HG03521 (cell line): ENCODE results near the gene MT1E.
"Not testable (repeated sequence)": the region's sequence is repeated elsewhere in the genome, so short reads cannot be mapped to it uniquely, and the experiment has no call there.

Experiments used
- ATAC-seq: cut with Tn5 transposase; IDR thresholded peaks from one replicate; pipeline ENCODE4 v1.9.1; 2021; ENCODE audit warnings: mild to moderate bottlenecking, moderate library complexity; ENCODE audit not compliant: unreplicated experiment

Gene MT1E

DNA sequence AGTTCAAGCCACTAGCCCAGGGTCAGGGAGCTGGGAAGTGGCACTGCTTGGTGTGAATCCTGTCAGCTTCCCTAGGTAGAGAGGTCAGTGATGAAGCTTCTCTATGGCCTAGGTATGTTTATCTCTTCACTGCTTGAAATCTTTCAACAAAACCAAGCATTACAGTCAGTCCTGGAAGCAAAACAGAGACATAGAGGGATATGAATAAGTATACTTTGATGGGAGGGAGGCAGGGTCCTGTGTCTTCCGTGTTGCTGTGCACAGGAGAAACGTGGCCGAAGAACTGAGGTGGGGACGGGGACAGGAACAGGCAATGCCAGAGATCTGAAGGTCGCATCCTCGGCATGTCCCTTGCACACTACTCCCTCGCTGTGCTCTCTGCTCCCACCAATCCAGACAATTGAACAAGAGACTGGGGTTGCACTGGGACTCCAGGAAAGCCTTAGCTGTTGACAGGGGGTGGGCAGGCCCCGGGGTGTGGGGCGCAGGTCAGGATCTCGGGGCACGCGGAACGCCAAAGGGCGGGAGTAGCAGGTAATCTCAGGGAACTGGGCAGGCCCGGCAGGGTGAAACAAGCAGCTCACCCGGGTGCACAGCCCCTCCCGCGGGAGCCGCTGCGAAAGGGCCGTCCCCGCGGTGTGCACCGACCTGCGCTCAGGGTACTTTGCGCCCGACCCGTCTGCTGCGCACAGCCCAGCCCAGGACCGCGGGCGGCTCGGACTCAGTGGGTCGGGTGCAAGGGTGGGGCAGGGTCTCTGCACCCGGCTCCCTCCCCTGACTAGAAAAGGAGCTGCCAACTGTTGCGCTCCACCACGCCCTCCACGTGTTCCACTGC is 43.6 kb downstream of the MT1E start, which contains the start of gene MT1H:
Gene MT1H (plus strand): TSS at position 810 of the 835 bp plus-strand sequence. CDS start 71 bp downstream, outside the sequence.
- no peak for ATAC-seq

DNA sequence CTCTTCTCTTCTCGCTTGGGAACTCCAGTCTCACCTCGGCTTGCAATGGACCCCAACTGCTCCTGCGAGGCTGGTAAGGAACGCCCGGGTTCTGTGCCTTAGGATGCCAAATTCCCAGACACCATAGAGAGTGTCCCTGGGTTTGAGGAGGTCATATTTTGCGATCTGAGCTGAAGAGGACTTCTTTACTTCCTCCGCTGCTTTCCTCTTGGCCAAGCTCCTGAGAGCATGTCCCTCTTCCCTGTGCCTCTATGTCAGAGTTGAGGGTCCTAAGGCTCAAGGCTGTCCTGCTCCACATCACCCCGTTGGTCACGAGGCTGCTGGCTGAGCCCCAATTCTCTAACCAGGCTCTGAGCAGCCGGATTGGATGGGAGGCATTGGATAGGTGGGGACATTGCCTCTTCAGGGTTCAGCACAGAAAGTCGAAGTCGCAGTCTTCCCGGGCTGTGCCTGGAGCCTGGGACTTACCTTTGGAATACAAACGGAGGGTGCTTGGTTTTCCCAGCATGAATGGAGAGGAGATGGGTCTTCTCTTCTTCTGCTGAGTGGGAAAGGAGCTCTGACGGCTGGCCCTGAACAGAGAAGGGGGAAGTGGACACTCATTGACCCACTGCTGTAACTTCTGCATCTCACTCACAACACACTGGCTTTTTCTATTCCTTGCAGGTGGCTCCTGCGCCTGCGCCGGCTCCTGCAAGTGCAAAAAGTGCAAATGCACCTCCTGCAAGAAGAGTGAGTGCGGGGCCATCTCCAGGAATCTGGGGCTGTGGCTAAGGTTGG is 44.4 kb downstream of the MT1E start:
- no peak for ATAC-seq

DNA sequence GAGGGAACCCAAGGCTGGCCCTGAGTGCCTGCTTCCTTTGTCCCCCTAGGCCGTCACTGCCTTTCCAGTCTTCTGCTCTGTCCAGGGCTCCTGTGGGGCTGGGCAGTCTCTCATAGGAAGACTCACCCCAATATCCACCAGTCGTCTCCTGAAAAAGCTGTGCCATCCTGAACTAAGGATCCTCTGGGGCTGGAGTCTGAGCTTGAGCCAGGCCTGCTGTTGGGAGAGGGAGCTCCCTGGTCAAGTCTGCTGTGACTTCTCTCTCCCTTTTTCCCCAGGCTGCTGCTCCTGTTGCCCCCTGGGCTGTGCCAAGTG is 45.0 kb downstream of the MT1E start:
- no peak for ATAC-seq

DNA sequence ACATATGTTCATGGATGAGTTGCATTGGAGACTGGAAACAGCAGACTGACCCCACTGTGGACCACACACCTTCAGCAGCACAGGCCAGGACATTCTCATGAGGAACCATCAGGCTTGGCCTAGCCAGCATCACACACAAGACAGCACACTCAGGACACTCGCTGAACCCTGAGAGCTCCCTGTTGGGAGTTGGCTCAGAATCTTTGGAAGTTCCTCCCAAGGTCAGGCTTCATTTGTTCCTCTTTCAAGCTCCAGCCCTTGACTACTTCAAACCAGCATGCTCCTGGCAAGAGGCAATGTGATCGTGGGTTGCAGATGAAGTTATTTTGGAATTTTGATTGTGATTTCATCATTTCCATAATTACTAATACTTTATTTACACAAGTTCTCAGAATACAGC is 46.1 kb downstream of the MT1E start:
- not testable (repeated sequence) for ATAC-seq

DNA sequence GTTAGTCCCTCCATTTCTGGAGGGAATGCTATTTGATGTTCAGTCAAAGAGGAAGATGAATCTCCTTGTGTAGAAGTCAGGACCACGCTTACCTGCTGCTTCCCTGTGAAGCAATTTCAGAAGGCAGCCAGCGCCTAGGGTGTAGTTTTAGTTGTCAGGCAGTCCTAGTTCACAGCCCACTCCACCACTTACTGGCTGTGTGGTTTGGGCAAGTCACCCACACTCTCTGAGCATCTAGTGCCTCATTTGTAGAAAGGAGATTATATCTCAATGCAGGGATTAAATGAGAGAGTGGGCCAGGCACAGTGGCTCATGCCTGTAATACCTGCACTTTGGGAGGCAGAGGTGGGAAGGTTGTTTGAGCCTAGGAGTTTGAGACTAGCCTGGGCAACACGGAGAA is 46.6 kb downstream of the MT1E start:
- not testable (repeated sequence) for ATAC-seq

DNA sequence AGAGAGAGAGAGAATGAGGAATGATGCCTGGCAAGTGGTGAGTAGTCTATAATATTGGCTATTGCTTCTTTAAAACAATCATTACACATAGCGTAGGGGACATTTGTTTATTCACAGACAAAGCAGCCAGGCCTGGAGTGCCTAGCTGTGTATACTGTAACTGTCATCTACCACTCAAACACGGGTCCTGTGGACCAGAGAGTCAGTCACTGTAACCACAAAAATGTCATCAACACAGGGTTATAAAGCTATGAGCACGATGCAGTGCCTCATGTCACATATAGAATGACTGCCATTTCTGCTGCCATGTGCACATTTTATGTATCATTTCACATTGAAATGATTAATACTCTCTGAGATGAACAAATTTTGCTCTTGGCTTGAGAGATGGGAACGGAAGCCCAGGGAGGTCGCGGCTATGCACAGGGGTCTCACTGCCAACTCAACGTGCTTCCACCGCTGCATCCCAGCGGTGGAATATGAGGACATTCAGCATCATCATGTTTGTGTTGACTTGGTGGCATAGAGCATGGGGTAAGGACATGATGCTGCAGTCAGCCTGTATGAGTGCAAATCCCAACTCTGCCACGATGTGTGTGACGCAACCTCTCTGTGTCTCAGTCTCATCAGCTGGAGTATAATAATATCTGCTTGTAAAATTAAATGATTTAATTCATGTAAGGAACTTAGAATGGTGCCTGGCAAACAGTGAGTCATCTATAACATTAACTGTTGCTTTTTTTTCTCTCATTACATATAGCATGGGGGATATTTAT is 47.4 kb downstream of the MT1E start:
- no peak for ATAC-seq

DNA sequence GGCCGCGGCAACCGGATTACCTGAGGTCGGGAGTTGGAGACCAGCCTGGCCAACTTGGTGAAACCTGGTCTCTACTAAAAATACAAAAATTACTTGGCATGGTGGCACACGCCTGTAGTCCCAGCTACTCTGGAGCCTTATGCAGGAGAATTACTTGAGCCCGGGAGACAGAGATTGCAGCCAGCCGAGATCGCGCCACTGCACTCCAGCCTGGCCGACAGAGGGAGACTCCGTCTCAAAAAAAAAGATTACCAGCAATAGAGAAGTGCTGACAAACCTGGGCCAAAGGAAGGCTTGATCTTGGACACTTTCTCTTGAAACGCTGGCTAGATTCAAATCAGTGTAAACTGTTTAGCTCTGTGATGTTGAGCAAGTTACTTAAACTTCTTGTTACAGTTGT is 48.3 kb downstream of the MT1E start:
- ATAC-seq, result no peak

DNA sequence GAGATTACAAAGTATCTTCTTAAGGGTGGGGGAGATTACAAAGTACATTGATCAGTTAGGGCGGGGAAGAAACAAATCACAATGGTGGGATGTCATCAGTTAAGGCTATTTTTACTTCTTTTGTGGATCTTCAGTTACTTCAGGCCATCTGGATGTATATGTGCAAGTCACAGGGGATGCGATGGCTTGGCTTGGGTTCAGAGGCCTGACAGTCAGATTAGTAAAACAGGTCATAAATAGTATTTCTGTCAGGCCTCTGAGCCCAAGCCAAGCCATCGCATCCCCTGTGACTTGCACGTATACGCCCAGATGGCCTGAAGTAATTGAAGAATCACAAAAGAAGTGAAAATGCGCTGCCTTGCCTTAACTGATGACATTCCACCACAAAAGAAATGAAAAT is 49.0 kb downstream of the MT1E start:
- ATAC-seq, result not testable (repeated sequence)

DNA sequence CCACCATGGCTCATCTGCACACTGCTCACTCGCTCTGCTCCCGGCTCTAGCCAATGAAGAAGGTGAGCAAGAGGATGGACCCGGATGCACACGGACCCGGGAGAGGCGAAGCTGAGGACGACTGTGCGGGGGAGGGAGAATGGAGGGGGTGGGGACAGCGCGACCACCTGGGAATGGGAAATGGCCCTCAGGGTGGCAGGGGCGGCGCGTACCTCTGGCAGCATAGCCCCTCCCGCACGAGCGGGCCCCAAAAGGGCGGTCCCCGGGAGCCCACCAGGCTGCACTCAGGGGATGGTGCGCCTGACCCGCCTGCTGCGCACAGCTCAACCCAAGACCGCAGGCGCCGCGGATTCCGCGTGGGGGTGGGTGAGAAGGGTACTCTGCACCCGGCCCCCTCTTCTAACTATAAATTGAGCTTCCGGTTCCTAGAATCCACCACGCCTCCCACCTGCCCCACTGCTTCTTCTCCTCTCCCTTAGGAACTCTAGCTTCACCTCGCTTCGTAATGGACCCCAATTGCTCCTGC is 50.2 kb downstream of the MT1E start:
- ATAC-seq, result no peak
